ENCODE data around the gene PARP14.
A peak's percentile ranks its signal among the peaks of the same experiment; 100 is the strongest.
"Not testable (repeated sequence)": the region's sequence is repeated elsewhere in the genome, so short reads cannot be mapped to it uniquely, and the experiment has no call there.

The PARP14 gene

GRCh38 chr3:122679085-122679881, 1.4 kb upstream of the PARP14 start:
- DNase-seq (ENCODE audit: low spot score): peak; percentile 80

- peak; percentile 34 for DNase-seq (ENCODE audit: low spot score)
Measured at GRCh38 chr3:122679882-122680474, 661 bp upstream of the PARP14 start.

GRCh38 chr3:122681284-122681973, 790 bp downstream of the PARP14 start:
- DNase-seq (ENCODE audit: low spot score): no peak

- DNase-seq (ENCODE audit: low spot score): no peak
Measured at GRCh38 chr3:122681974-122682409, 1.4 kb downstream of the PARP14 start.

- DNase-seq (ENCODE audit: low spot score): peak; percentile 25
Measured at GRCh38 chr3:122682778-122683411, 2.3 kb downstream of the PARP14 start.

- no peak for DNase-seq (ENCODE audit: low spot score)
Measured at GRCh38 chr3:122687298-122687697, 6.7 kb downstream of the PARP14 start.

- no peak for DNase-seq (ENCODE audit: low spot score)
Measured at GRCh38 chr3:122688996-122689395, 8.4 kb downstream of the PARP14 start.

GRCh38 chr3:122689587-122689986, 8.9 kb downstream of the PARP14 start:
- DNase-seq (ENCODE audit: low spot score): no peak

GRCh38 chr3:122690096-122690495, 9.5 kb downstream of the PARP14 start:
- no peak for DNase-seq (ENCODE audit: low spot score)

GRCh38 chr3:122691195-122691594, 10.6 kb downstream of the PARP14 start:
- no peak for DNase-seq (ENCODE audit: low spot score)

GRCh38 chr3:122692674-122693073, 12.0 kb downstream of the PARP14 start:
- DNase-seq (ENCODE audit: low spot score): no peak

GRCh38 chr3:122694966-122695365, 14.3 kb downstream of the PARP14 start:
- DNase-seq (ENCODE audit: low spot score): no peak

GRCh38 chr3:122695927-122696561, 15.4 kb downstream of the PARP14 start:
- DNase-seq (ENCODE audit: low spot score): no peak

GRCh38 chr3:122697952-122698620, 17.4 kb downstream of the PARP14 start:
- DNase-seq (ENCODE audit: low spot score): no peak

GRCh38 chr3:122700193-122700592, 19.6 kb downstream of the PARP14 start:
- DNase-seq (ENCODE audit: low spot score): no peak

- DNase-seq (ENCODE audit: low spot score): no peak
Measured at GRCh38 chr3:122705379-122705778, 24.7 kb downstream of the PARP14 start.

- not testable (repeated sequence) for DNase-seq (ENCODE audit: low spot score)
Measured at GRCh38 chr3:122710616-122711251, 30.1 kb downstream of the PARP14 start.

- no peak for DNase-seq (ENCODE audit: low spot score)
Measured at GRCh38 chr3:122714273-122714672, 33.6 kb downstream of the PARP14 start.

- DNase-seq (ENCODE audit: low spot score): no peak
Measured at GRCh38 chr3:122716667-122717066, 36.0 kb downstream of the PARP14 start.

GRCh38 chr3:122719273-122719921, 38.8 kb downstream of the PARP14 start:
- DNase-seq (ENCODE audit: low spot score): no peak

All from pons (tissue), 1 donor.